GM12891 (cell line): ENCODE measurements around the gene SHROOM3.

ENCODE experiments used
- DNase-seq: peaks from one replicate; pipeline ENCODE4 v3.0.0; 2011; ENCODE audit warnings: low spot score; ENCODE audit not compliant: insufficient read length
- FAIRE-seq: peaks from 2 replicates; lab custom pipeline; 2011; peaks lifted over from hg19 to GRCh38; lab: Jason Lieb, UNC
- PAX5 ChIP-seq: IDR thresholded peaks from 2 replicates; pipeline ENCODE4 v1.6.1; 2011; ENCODE audit warnings: low read length, moderate library complexity, mild to moderate bottlenecking; ENCODE audit not compliant: insufficient read depth, severe bottlenecking
- POLR2A ChIP-seq: IDR thresholded peaks from 2 replicates; pipeline ENCODE4 v1.6.1; 2011; ENCODE audit warnings: low read depth, low read length, control low read depth
- POLR2AphosphoS5 ChIP-seq: IDR thresholded peaks from 2 replicates; pipeline ENCODE4 v1.6.1; 2011; ENCODE audit warnings: low read depth, low read length, control low read depth
- POU2F2 ChIP-seq: IDR thresholded peaks from 2 replicates; pipeline ENCODE4 v1.6.1; 2011; ENCODE audit warnings: low read depth, mild to moderate bottlenecking, control low read depth, low read length, moderate library complexity
- SPI1 ChIP-seq: IDR thresholded peaks from 2 replicates; pipeline ENCODE4 v1.6.1; 2011; ENCODE audit warnings: low read depth, low read length, control low read depth
- TAF1 ChIP-seq: IDR thresholded peaks from 2 replicates; pipeline ENCODE4 v1.6.1; 2011; ENCODE audit warnings: low read depth, low read length, control low read depth

The SHROOM3 gene

DNA sequence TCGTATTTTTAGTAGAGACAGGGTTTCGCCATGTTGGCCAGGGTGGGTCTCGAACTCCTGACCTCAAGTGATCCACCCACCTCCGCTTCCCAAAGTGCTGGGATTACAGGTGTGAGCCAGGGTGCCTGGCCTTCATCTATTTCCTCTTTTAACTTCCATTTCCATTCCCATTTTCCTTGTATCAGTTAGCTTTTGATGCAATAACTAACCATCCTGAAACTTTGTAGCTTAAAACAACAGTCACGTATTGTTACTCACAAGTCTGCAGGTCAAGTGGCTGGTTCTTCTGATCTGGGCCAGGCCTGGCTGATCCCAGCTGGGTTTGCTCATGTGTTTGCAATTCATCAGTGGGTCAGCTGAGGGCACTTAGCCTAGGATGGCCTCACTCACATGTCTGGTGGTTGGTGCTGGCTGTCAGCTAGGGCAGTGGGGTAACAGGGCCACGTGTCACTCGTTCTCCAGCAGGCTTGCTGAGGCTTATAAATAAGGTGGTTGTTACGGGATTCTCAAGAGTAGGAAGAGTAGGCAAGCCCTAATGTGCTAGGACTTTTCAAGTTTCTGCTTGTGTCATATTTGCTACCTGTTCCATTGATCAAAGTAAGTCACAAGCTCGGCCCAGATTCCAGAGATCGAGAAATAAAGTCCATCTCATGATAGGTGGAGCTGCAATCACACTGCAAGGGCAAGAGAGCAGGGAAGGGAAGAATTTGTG, 374.7 kb downstream of the SHROOM3 start:
- no peak for TF ChIP-seq TAF1
- TF ChIP-seq POLR2A = no peak
- no peak for TF ChIP-seq POU2F2
- no peak for TF ChIP-seq SPI1
- FAIRE-seq = no peak

DNA sequence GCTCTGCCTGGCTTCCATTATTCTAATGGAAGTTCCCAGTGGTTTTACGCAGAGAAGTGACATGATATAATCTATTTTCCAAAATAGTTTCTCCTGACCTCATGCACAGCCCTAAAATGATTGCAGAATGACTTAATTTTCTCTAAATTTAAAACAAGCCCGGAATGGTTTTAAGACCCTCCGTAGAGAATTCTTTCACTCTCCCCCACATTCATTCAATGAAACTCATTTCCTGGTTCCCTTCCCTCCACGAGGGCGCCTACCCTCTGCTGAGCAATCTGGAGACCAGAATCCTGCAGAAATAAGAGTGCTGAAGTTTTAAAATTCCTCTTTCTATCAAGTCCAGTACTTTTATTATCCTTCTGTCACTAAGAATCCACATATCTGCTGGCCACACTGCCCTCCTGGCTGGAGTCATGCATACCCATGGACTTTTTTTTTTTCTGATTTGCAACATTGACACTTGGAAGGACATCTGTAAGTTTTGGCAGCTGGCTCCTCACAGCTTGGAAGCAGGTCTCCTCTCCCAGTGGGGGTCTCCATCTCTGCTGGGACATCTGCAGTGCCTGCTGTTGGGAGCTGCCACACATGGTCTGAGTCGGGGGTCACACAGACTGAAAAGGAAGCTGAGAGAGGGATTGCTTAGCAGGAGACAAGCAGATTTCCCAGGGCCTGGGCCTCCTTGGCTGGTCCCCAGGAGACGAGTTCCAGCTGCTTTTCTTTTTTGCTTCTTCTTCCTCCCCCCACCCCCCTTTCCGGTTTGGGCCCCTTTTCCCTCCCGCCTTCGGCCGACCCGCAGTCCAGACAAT, 376.8 kb downstream of the SHROOM3 start:
- TF ChIP-seq POLR2A = no peak
- no peak for TF ChIP-seq TAF1
- no peak for TF ChIP-seq POLR2AphosphoS5
- TF ChIP-seq POU2F2 = no peak
- TF ChIP-seq SPI1 = no peak
- no peak for TF ChIP-seq PAX5
- no peak for DNase-seq
- no peak for FAIRE-seq

More for the DNA sequence above, 374.7 kb downstream of the SHROOM3 start:
- no peak for DNase-seq

DNA sequence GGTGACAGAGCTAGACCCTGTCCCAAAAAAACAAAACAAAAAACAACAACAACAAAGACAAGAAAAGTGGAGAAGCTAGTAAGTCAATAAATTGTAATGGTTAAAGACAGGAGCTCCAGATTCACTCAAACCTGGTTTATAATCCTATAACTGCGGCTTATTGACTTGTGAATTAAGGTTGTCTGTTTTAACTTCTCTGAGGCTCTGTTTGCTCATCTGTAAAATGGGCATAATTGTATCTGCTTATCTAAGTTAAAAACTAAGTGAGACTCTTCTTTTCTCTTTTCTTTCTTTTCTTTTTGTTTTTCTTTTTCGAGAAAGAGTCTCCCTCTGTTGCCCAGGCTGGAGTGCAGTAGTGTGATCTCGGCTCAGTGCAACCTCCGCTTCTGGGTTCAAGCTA, 378.0 kb downstream of the SHROOM3 start:
- no peak for TF ChIP-seq POLR2A
- no peak for TF ChIP-seq TAF1
- TF ChIP-seq POU2F2 = no peak
- TF ChIP-seq PAX5 = no peak
- TF ChIP-seq POLR2AphosphoS5 = no peak
- TF ChIP-seq SPI1 = no peak
- DNase-seq (no peak), FAIRE-seq (no peak)

DNA sequence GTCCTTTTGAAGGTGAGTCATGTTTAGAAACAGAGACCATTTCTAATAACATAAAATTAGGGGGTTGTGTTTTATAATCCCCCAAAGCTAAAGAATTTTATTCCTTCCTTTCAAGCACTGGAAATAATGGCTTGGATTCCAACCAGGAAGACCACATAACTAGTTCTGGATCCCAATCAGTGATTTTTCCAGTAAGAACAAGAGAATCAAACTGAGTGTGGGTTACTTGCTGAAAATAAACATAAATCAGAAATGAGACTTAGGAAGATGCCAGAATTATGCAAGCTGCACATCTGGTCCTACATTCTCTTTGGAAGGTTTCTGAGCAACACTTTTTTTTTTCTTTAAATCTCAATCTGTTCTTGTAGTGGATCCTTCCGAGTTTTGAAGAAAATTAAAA, 386.6 kb downstream of the SHROOM3 start:
- FAIRE-seq = no peak
- TF ChIP-seq POLR2AphosphoS5 (no peak), SPI1 (no peak), POLR2A (no peak), TAF1 (no peak), PAX5 (no peak), POU2F2 (no peak)
- DNase-seq = no peak

DNA sequence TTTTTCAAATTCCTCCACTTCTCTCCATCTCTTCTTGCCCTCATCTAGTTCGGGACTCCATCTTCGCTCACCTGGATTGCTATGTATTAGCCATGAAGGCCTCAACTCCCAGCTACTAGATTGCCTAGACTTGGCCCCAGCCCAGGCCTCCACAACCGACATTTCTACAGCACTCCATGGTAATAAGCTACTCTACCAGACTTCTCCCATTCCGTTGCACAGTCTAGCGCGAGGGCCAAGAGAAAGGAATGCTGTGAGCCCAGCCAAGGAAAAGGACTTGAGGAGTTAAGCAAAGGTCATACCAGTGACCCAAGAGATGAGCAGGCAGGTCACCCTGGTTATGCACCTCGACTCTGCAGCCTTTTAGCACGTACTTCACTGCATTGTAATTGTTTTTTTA, 387.3 kb downstream of the SHROOM3 start:
- no peak for FAIRE-seq
- TF ChIP-seq SPI1 (no peak), PAX5 (no peak), TAF1 (no peak), POLR2A (no peak), POLR2AphosphoS5 (no peak), POU2F2 (no peak)

DNA sequence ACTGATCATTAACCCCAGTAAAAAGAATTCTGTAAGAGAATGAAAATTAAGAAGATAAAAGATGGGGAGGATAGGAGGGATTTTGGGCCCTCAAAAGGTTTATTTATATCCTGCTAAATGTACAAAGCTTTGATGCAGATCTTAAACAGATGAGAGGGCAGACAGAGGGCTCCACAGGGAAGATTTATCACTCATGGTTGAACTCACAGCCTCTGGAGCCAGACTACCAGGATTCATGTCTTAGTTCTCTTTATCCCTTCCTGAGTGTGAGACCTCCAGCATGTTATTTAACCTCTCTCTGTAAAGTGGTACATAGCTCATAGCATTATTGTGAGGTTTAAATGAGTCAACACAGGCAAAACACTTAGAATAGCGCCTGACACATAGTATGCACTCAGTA, 388.5 kb downstream of the SHROOM3 start:
- DNase-seq (no peak), FAIRE-seq (no peak)
- TF ChIP-seq SPI1 (no peak), POLR2AphosphoS5 (no peak), TAF1 (no peak), POLR2A (no peak), POU2F2 (no peak), PAX5 (no peak)

More for the DNA sequence above, 387.3 kb downstream of the SHROOM3 start:
- DNase-seq = no peak

DNA sequence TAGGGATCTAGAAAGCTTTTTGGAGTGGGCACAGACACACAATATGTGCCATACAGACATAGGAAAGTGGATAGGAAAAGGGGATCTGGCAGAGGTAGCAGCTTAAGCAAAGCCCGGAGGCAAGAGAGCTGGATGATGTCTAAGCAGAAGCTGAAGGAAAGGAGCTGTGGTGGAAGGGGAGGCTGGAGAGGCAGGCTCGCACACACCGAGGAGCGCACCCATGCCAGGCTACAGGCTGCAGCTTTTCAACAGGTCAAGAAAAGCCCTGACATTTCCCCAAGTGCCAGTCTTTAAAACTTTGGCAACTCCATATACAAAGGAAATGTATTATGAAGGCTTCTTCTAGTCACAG, 395.6 kb downstream of the SHROOM3 start:
- FAIRE-seq = no peak
- DNase-seq = no peak
- TF ChIP-seq POLR2A (no peak), PAX5 (no peak), POU2F2 (no peak), SPI1 (no peak), TAF1 (no peak), POLR2AphosphoS5 (no peak)

DNA sequence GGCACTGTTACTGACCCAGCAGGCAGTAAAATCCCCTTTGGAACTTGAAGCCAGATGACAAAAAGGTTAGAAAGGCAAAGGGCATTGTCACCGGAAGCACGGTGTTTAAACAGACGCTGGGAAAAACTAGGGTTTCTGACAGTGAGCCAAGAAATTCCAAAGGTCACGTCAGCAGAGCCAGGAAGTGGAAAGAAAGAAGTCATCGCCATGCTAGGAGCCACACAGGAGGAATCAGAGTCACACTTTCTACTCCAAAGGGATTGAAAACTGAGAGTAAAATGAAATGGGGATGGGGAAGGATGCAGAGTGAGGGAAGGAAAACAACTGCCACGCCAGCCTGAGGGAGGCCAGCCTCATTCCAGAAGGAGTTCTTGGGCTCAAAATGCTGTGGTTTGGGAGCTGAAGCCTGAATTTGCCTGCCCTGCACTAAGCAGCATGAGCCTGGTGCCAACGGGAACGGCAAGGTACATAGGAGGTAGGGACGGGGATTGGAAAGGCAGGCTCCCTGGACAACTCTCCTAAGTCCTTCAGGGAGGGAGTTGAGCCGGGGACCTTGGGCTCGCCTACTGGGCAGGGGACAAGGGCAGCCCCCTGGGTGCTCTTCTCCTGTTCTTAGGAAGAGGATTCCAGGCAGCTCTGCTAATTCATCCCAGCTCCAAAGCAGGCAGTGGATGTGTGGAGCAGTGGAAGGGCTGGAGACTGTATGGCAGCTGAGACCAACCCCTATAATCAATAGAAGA, 396.1 kb downstream of the SHROOM3 start:
- no peak for FAIRE-seq
- DNase-seq = no peak
- TF ChIP-seq POLR2A (no peak), POLR2AphosphoS5 (no peak), POU2F2 (no peak), TAF1 (no peak), SPI1 (no peak), PAX5 (no peak)

DNA sequence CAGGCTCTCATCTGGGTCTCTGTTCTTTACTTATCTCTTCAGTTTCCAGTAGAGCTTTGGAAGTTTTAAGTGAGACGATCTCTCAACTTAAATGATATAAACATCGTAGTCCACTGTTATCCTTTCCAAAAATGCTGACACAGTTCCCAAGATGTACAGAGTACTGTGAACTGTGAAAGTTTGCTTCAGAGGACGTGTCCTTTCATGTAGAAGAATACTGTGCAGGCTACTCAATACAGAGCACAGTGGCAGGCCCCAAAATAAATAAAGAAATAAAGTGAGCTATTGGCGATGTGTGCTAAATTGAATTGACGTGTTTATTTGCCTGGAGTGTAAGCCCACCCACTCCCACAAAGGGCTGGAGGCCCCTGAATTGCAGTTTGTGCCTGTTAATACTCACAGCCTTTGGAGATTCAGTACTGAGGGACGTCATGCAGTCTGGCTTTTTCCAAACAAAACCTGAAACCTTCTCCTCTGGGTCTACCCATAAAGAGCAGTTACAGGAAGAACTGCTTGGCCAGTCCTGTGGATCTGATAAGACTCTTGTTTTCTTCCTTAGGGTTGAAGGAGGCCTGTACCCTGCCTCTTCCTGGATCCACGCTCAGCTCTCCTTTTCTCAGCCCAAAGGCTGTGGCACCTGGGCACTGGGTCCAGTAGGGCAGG, 396.8 kb downstream of the SHROOM3 start:
- FAIRE-seq (no peak), DNase-seq (no peak)
- TF ChIP-seq POLR2AphosphoS5 (no peak), SPI1 (no peak), TAF1 (no peak), POU2F2 (no peak), PAX5 (no peak), POLR2A (no peak)
